ENCODE data around the gene CAPRIN1. TPM values are rescaled to one million over a fixed set of nuclear protein-coding genes. Genes with fewer than 3 reads are reported as not detected.

The CAPRIN1 gene
- total and polyA plus RNA-seq, 2 experiments from 2014 or later = 119 to 365 TPM

GRCh38 chr11:34052036-34052607 lies 591 bp downstream of the CAPRIN1 start:
- H3K4me3 Mint-ChIP-seq = peak overlapping the region; percentile 98
- Histone ChIP-seq H3K4me2 (peak overlapping the region; percentile 85), H3K36me3 (ENCODE audit: insufficient read depth) (no peaks in the 10 kb centered on the region), H3K9me2 (ENCODE audit: insufficient read depth) (no peaks in the 10 kb centered on the region), H3K27me3 (ENCODE audit: insufficient read depth) (no peaks in the 10 kb centered on the region), H4K20me1 (replicated peaks; ENCODE audit: insufficient read depth) (peaks cover 27% of the 10 kb centered on the region), H3K4me3 (peak overlapping the region; percentile 67), H3F3A (replicated peaks; ENCODE audit: low read depth) (0 out of 2 replicates have a peak, but pooled peaks cover 3% of the 10 kb centered on the region), H2AFZ (no peak overlapping the region), H3K79me2 (replicated peaks; ENCODE audit: insufficient read depth) (peaks cover 50% of the 10 kb centered on the region), H3K4me1 (ENCODE audit: insufficient read depth) (peaks cover 38% of the 10 kb centered on the region), H3K27ac (ENCODE audit: low read depth) (peak overlapping the region; percentile 99)
- H3K9me3 Mint-ChIP-seq = peaks cover 6% of the 10 kb centered on the region; the same call in 2 of the 3 replicates
- ATAC-seq (peak; percentile 71), DNase-seq (ENCODE audit: low spot score) (peak; percentile 92)
- peak overlapping the region; percentile 100 for H3K27ac Mint-ChIP-seq
- TF ChIP-seq POLR2AphosphoS5 (IDR thresholded peaks at IDR 0.05; ENCODE audit: low read depth) = peak; percentile 75
- peak; percentile 68 for TF ChIP-seq CREB1 (CRISPR knock-in tag; IDR thresholded peaks at IDR 0.05; ENCODE audit: low read depth)
- no peak for TF ChIP-seq JUNB (IDR thresholded peaks at IDR 0.05; ENCODE audit: unreplicated experiment)
- peaks cover 17% of the 10 kb centered on the region for H3K27me3 Mint-ChIP-seq (ENCODE audit: insufficient read depth, low read depth, poor library complexity)
- peaks cover 25% of the 10 kb centered on the region for H3K4me1 Mint-ChIP-seq
- peaks cover 37% of the 10 kb centered on the region for H3K36me3 Mint-ChIP-seq (ENCODE audit: low read depth)

GRCh38 chr11:34052608-34053160 lies 1.2 kb downstream of the CAPRIN1 start:
- H3K27ac ChIP-seq (ENCODE audit: low read depth) = peak overlapping the region; percentile 99
- Mint-ChIP-seq H3K36me3 (ENCODE audit: low read depth) (peaks cover 40% of the 10 kb centered on the region), H3K4me3 (peak overlapping the region; percentile 98), H3K9me3 (peaks cover 6% of the 10 kb centered on the region; the same call in 2 of the 3 replicates), H3K27me3 (ENCODE audit: insufficient read depth, low read depth, poor library complexity) (peaks cover 17% of the 10 kb centered on the region), H3K4me1 (peaks cover 28% of the 10 kb centered on the region), H3K27ac (peak overlapping the region; percentile 100)
- peak; percentile 19 for DNase-seq (ENCODE audit: low spot score)
- H2AFZ ChIP-seq = no peak overlapping the region
- H3K36me3 ChIP-seq (ENCODE audit: insufficient read depth) = no peaks in the 10 kb centered on the region
- peaks cover 33% of the 10 kb centered on the region for H4K20me1 ChIP-seq (replicated peaks; ENCODE audit: insufficient read depth)
- peaks cover 40% of the 10 kb centered on the region for H3K4me1 ChIP-seq (ENCODE audit: insufficient read depth)
- 0 out of 2 replicates have a peak, but pooled peaks cover 3% of the 10 kb centered on the region for H3F3A ChIP-seq (replicated peaks; ENCODE audit: low read depth)
- no peaks in the 10 kb centered on the region for H3K27me3 ChIP-seq (ENCODE audit: insufficient read depth)
- ATAC-seq = no peak; the same call in 2 of the 3 replicates
- peak overlapping the region; percentile 67 for H3K4me3 ChIP-seq
- peaks cover 55% of the 10 kb centered on the region for H3K79me2 ChIP-seq (replicated peaks; ENCODE audit: insufficient read depth)
- no peak for TF ChIP-seq POLR2AphosphoS5 (IDR thresholded peaks at IDR 0.05; ENCODE audit: low read depth)
- TF ChIP-seq REST (IDR thresholded peaks at IDR 0.05; ENCODE audit: unreplicated experiment) = no peak
- TF ChIP-seq ZNF462 (CRISPR knock-in tag; IDR thresholded peaks at IDR 0.05) = no peak
- no peak for TF ChIP-seq ZNF331 (CRISPR knock-in tag; IDR thresholded peaks at IDR 0.05; ENCODE audit: low read depth)
- peak overlapping the region; percentile 85 for H3K4me2 ChIP-seq
- no peaks in the 10 kb centered on the region for H3K9me2 ChIP-seq (ENCODE audit: insufficient read depth)

Measured in GM23338 (cell line).